Calu3 (cell line): ENCODE data around the gene HSPA1B. TPM values are rescaled to one million over a fixed set of nuclear protein-coding genes. Genes with fewer than 3 reads are reported as not detected.
"Not testable (repeated sequence)": the region's sequence is repeated elsewhere in the genome, so short reads cannot be mapped to it uniquely, and the experiment has no call there.

Source experiments
- BruUV-seq: library from RNA; stranded (reverse); fragments of 400-500 nt; replicated peaks from 2 replicates; lab custom pipeline; 2021; lab: Mats Ljungman, UMichigan
- CTCF ChIA-PET: fragments of 300-600 bp; sonication (Branson Sonifier 250); formaldehyde crosslinking; loops from one replicate; lab custom pipeline; 2022; ENCODE audit warnings: antibody characterized with exemption; lab: Charles Lee
- DNase-seq: peaks from one replicate; pipeline ENCODE4 v3.0.0; 2022
- H3K27ac Mint-ChIP-seq: one replicate; pipeline ENCODE4 v1.8.0; 2022; ENCODE audit warnings: mixed read lengths; ENCODE audit not compliant: unreplicated experiment
- H3K27me3 Mint-ChIP-seq: one replicate; pipeline ENCODE4 v1.8.0; 2022; ENCODE audit warnings: mixed read lengths; ENCODE audit not compliant: unreplicated experiment
- H3K36me3 Mint-ChIP-seq: one replicate; pipeline ENCODE4 v1.8.0; 2022; ENCODE audit warnings: mild to moderate bottlenecking, moderate library complexity, mixed read lengths; ENCODE audit not compliant: insufficient read depth, unreplicated experiment
- H3K4me1 Mint-ChIP-seq: one replicate; pipeline ENCODE4 v1.8.0; 2022; ENCODE audit warnings: mild to moderate bottlenecking, low read depth, mixed read lengths; ENCODE audit not compliant: unreplicated experiment
- H3K4me3 Mint-ChIP-seq: one replicate; pipeline ENCODE4 v1.8.0; 2022; ENCODE audit warnings: mild to moderate bottlenecking, low read depth, moderate library complexity, mixed read lengths; ENCODE audit not compliant: unreplicated experiment
- H3K9me3 Mint-ChIP-seq: one replicate; pipeline ENCODE4 v1.8.0; 2022; ENCODE audit warnings: low read depth, mixed read lengths; ENCODE audit not compliant: unreplicated experiment
- CTCF ChIP-seq: fragments of 200-600 bp; IDR thresholded peaks from one replicate; pipeline ENCODE4 v1.8.0; 2022; ENCODE audit warnings: antibody characterized with exemption; ENCODE audit not compliant: unreplicated experiment
- intact Hi-C: fragments of 100-400 bp; cut with micrococcal nuclease; formaldehyde crosslinking; loops from one replicate; pipeline ENCODE4 v1.10.0; 2022; ENCODE audit not compliant: unreplicated experiment
- total RNA-seq: library from RNA; stranded (reverse); gene quantifications from 2 replicates; pipeline ENCODE4 v1.2.3, GENCODE V29; 2022

The HSPA1B gene
- total RNA-seq, 1 experiment from 2014 or later = 705 TPM

DNA sequence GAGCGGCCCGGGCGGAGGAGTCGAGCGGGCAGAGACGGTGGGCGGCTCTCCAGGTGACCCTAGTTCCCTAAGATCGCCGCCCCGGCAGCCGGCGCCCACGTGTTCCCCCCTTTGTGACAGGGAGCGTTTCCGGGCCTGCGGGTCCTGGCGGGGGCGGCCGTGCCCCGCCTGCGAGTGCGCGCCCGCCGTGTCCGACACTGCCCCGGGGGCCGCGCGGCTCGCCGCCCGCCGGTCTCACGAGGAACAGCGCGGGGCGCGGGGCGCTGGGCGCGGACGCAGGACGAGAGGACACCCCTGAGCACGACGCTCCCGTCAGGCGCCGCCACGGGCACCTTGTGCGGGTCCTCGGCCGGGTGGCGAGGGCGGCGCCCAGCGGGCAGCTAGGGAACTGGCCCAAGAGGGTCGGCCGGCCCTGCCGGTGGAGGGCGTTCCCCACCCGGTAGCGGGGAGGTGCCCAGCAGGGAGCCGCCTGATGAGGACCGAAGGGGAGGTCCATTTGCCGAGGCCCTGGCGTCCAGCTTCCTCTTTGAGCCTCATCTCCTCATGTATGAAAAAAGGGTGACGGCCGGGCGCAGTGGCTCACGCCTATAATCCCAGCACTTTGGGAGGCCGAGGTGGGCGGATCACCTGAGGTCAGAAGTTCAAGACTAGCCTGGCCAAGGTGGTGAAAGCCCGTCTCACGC, 31.8 kb upstream of the HSPA1B start, which contains the start of gene VARS1:
Gene VARS1 (minus strand): TSS at position 137 of the 683 bp plus-strand sequence. CDS start 535 bp downstream, outside the sequence.
- CTCF ChIA-PET = interaction anchor here (0.7 to 2.7 kb wide), 13 partner anchors 10 to 150 kb away, joined by 3 to 19 read pairs (median 4); partner anchors contain the start of genes HSPA1A, HSPA1B, HSPA1L and LSM2
- H3K27me3 Mint-ChIP-seq = no peaks in the 10 kb centered on the region
- H3K4me1 Mint-ChIP-seq = peaks cover 40% of the 10 kb centered on the region

GRCh38 chr6:31796993-31797385, 30.5 kb upstream of the HSPA1B start:
- Mint-ChIP-seq H3K4me3 (no peak overlapping the region), H3K9me3 (no peaks in the 10 kb centered on the region), H3K27ac (no peak overlapping the region), H3K4me1 (peaks cover 28% of the 10 kb centered on the region), H3K27me3 (no peaks in the 10 kb centered on the region), H3K36me3 (peaks cover 95% of the 10 kb centered on the region)
- no peak for TF ChIP-seq CTCF
- intact Hi-C loops = no loop called here
- CTCF ChIA-PET = interaction anchor here (0.6 to 1.6 kb wide), 3 partner anchors 10 to 527 kb away, joined by 3 to 17 read pairs (median 3); partner anchors contain the start of gene LSM2
- BruUV-seq = no TSS peak
- DNase-seq = no peak

More for the DNA sequence above, 31.8 kb upstream of the HSPA1B start, which contains the start of gene VARS1:
- Mint-ChIP-seq H3K9me3 (no peaks in the 10 kb centered on the region), H3K27ac (peak within 1 kb of the TSS; percentile 93), H3K36me3 (peaks cover 94% of the 10 kb centered on the region), H3K4me3 (peak within 1 kb of the TSS; percentile 84)
- TF ChIP-seq CTCF = peak; percentile 96
- intact Hi-C loops = loop anchor here (2.0 kb wide), 1 partner anchor 25 kb away; no protein-coding TSS in a partner anchor
- DNase-seq = peak; percentile 99
- no TSS peak for BruUV-seq

GRCh38 chr6:31797588-31797987, 29.9 kb upstream of the HSPA1B start:
- Mint-ChIP-seq H3K27me3 (no peaks in the 10 kb centered on the region), H3K4me3 (no peak overlapping the region), H3K4me1 (peaks cover 22% of the 10 kb centered on the region), H3K36me3 (peaks cover 95% of the 10 kb centered on the region), H3K27ac (no peak overlapping the region), H3K9me3 (no peaks in the 10 kb centered on the region)
- intact Hi-C loops = no loop called here
- BruUV-seq = no TSS peak
- CTCF ChIA-PET = interaction anchor here (0.6 kb wide), 1 partner anchor 527 kb away, joined by 3 read pairs; no protein-coding TSS in a partner anchor
- no peak for DNase-seq
- TF ChIP-seq CTCF = no peak

DNA sequence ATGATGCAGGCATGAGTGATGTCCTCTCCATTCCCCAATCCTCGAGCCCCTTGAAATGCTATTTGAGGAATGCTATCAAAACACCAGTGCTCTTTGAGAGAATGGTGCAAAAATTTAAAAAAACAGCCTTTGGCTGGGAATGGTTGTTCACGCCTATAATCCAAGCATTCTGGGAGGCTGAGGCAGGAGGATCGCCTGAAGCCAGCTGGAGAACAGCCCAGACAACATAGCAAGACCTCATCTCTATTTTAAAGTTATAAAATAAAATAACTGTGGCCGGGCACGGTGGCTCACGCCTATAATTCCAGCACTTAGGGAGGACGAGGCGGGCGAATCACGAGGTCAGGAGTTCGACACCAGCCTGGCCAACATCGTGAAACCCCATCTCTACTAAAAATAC, 27.8 kb upstream of the HSPA1B start:
- Mint-ChIP-seq H3K27ac (no peak overlapping the region), H3K36me3 (peaks cover 95% of the 10 kb centered on the region), H3K27me3 (no peaks in the 10 kb centered on the region), H3K9me3 (no peaks in the 10 kb centered on the region), H3K4me1 (no peaks in the 10 kb centered on the region), H3K4me3 (no peak overlapping the region)
- intact Hi-C loops = no loop called here
- DNase-seq = no peak
- BruUV-seq = no TSS peak
- TF ChIP-seq CTCF = no peak
- CTCF ChIA-PET = interaction anchor here (1.2 kb wide), 1 partner anchor 25 kb away, joined by 5 read pairs; no protein-coding TSS in a partner anchor

- CTCF ChIA-PET = interaction anchor here (1.7 kb wide), 1 partner anchor 29 kb away, joined by 3 read pairs; no protein-coding TSS in a partner anchor
- BruUV-seq, H3K4me3 Mint-ChIP-seq, DNase-seq, intact Hi-C loops, H3K9me3 Mint-ChIP-seq, H3K4me1 Mint-ChIP-seq, H3K27me3 Mint-ChIP-seq: not testable (repeated sequence)
- Mint-ChIP-seq H3K36me3 (peaks cover 96% of the 10 kb centered on the region), H3K27ac (peak overlapping the region; percentile 42)
Observed at GRCh38 chr6:31801031-31801927, 26.3 kb upstream of the HSPA1B start.
